Astrocyte of the spinal cord (primary cell): ENCODE results near the gene SRCIN1.
"Not testable (repeated sequence)": the region's sequence is repeated elsewhere in the genome, so short reads cannot be mapped to it uniquely, and the experiment has no call there.

Experiments used
- DNase-seq: peaks from one replicate; pipeline ENCODE4 v3.0.0; 2011; ENCODE audit warnings: low read depth, low spot score
- H3K4me3 ChIP-seq: 2 replicates; pipeline ENCODE4 v1.5.1; 2011; ENCODE audit warnings: low read depth, mild to moderate bottlenecking, low read length, moderate library complexity
- in situ Hi-C: cut with HindIII; loops from 2 replicates; pipeline ENCODE4 v1.10.0; 2017; ENCODE audit warnings: low sequenced_read_pairs
- TF ChIP-seq, protein P1 (sequence below): IDR thresholded peaks from 2 replicates; pipeline ENCODE4 v1.5.1; 2012; ENCODE audit warnings: low read depth, mild to moderate bottlenecking, low read length, inconsistent platforms

The SRCIN1 gene

DNA sequence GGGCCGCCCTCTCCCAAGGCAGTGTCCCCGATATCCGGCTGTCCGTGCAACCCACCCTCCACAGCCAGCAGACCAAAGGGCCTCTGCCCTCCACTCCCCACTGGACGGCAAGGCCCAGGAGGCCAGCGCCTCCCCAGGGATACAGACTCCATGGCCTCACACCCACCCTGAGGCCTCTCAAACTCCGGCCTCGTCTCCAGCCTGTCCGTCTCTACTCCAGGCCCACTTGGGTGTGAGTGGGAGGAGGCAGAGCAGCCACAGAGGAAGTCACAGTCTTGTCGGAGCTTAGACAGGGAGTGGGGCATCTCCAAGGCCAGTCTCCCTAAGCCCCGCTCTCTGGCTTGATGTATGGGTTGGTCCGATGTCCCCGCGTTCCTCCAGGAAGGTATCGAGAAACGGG, 73.3 kb downstream of the SRCIN1 start:
- no peak overlapping the region for H3K4me3 ChIP-seq
- in situ Hi-C loops: no loop called here
- TF ChIP-seq, protein P1, sequence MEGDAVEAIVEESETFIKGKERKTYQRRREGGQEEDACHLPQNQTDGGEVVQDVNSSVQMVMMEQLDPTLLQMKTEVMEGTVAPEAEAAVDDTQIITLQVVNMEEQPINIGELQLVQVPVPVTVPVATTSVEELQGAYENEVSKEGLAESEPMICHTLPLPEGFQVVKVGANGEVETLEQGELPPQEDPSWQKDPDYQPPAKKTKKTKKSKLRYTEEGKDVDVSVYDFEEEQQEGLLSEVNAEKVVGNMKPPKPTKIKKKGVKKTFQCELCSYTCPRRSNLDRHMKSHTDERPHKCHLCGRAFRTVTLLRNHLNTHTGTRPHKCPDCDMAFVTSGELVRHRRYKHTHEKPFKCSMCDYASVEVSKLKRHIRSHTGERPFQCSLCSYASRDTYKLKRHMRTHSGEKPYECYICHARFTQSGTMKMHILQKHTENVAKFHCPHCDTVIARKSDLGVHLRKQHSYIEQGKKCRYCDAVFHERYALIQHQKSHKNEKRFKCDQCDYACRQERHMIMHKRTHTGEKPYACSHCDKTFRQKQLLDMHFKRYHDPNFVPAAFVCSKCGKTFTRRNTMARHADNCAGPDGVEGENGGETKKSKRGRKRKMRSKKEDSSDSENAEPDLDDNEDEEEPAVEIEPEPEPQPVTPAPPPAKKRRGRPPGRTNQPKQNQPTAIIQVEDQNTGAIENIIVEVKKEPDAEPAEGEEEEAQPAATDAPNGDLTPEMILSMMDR: no peak
- DNase-seq: no peak

DNA sequence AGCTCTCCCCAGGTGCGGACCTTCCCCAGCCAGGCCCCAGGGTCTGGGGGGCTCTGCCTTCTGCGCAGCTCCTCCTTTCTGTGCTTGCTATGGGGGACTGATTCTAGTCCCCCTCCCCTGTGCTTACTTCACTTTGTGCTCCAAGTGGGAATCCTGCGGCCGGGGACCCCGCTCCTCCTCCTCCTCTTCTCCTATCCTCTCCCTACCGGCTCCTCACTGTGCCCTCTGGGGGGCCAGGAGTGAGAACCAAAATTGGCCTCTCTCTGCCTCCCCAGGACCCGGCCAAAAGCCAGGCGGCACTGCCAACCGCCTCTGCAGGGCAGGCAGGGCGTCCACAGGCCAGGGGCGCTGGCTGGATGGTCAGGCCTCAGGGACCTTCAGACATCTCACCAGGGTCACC, 74.0 kb downstream of the SRCIN1 start:
- in situ Hi-C loops, DNase-seq, H3K4me3 ChIP-seq: not testable (repeated sequence)

DNA sequence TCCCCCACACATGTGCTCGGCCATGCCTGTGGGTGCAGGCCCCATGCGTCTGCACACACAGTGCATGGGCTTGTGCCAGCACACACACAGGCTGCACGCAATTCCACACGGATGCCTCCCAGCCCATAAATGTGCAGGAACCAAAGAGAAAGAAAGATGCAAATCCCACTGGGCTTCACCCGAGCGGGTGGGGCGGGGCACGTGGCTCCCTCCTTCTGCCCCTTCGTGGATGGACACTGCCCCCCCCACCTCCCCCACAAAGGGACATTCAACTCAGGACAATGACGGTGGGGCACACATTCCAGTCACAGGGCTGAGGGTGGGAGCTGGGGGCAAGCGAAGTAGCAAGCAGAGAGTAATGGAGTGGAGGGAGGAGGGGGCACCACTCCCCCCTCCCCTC, 74.9 kb downstream of the SRCIN1 start:
- in situ Hi-C loops, DNase-seq, H3K4me3 ChIP-seq: not testable (repeated sequence)

DNA sequence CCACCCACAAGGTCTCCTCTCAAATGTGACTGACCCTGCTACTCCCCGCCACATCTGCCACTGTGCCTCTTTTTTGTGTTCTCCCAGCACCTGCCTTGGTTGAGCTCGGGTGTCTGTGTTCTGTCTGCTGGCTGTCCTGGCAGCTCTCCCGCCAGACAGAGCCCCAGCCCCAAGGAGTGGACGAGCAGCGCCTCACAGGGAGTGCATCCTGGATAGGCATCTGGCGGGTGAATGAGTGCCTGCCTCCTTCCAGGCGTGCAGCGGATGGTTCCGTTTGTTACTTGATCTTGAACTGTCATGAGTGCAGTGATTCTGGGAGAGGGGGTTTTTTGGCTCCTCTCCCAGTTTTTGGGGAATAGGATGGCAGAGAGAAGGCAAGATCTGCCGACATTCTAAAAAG, 77.6 kb downstream of the SRCIN1 start:
- H3K4me3 ChIP-seq, DNase-seq, in situ Hi-C loops: not testable (repeated sequence)

DNA sequence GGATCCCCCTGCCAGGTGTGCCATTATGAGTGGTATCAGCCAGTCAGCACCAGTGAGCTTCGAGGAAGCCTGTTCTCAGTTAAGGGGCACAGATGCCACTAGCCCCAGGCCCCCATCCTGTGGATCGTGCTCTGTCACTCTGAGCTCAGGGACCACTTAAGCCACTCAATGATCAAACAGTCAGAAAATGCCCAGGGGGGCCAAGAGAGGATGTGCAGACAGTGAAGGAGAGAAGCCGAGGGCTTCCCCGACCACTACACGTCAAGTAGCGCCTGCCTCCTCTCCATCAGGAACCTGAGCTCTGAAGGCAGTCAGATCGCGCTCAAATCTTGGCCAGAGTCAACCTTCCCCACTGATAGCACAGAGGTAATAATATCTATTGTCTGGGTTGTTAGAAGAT, 79.2 kb downstream of the SRCIN1 start:
- H3K4me3 ChIP-seq, in situ Hi-C loops, DNase-seq: not testable (repeated sequence)

DNA sequence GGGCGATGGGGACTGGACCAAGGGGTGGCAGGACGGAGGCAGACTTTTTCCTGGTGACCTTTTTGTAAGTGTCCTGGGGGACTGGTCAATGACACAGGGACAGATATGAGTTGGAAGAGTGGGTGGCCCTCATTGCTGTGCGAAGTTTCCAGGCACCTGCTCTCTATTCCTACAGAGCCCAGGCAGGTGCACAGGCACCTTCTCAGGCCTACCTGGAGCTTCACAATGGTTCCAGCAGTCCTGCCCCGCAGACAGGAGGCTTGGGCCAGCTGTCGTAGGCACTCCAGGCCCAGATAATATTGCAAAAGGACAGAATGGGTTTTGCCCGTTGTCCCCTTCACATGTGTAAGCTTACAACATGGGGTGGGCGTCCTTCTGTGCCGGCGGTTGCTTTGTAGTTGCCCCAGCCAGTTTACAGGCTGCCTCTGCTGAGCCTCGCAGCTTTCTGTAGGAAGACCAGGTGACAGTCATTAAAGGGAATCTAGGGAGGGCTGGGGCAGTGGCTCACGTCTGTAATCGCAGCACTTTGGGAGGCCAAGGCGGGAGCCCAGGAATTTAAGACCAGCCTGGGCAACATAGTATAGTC, 93.2 kb downstream of the SRCIN1 start:
- H3K4me3 ChIP-seq: no peak overlapping the region
- DNase-seq: no peak
- TF ChIP-seq, protein P1: no peak
- in situ Hi-C loops: no loop called here

DNA sequence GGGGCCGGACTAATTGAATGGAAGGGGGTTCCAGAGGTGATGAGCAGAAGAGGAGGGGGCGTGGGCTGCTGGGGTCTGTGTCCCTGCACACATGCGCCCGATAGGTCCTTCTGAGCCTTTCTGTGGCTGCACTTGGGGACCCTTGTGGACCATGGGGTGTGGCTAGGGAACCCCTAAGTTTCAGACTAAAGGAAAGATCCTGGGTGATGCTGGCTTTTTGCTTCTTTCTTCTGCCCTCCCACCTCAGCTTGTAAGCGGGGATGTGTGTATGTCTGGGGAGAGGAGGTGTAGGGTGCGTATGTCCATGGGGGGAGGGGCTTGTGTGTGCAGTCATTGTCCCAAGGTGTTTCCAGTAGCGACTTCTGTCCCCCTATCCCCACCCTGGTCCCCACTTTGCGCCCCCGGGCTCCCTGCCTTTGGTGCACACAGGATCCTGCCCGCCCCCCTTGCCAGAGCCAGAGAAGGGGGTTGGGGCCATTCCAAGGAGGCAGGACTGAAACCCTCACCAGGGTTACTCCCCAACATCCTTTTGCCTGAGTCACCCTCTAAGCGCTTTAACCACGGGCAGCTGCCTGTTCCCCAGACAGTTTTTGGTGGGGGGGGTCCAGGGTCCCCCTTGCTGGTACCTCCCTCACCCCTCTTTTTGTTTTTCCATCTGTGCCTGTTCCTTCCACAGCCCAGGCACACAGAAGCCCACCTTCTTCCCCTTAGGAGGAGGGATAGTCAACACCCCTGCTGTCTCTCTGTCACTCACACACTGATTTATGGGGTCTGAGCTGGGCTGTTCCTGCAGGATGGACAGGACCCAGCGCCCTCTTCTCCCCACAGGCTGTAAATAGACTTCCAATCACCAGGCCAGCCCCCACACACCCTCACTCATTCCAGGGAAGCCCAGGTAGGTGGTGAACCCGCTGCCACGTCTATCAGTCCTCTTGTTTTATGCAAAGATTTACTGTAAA, 94.3 kb downstream of the SRCIN1 start:
- peak; percentile 48 for DNase-seq
- in situ Hi-C loops: no loop called here
- TF ChIP-seq, protein P1: no peak
- H3K4me3 ChIP-seq: no peak overlapping the region

DNA sequence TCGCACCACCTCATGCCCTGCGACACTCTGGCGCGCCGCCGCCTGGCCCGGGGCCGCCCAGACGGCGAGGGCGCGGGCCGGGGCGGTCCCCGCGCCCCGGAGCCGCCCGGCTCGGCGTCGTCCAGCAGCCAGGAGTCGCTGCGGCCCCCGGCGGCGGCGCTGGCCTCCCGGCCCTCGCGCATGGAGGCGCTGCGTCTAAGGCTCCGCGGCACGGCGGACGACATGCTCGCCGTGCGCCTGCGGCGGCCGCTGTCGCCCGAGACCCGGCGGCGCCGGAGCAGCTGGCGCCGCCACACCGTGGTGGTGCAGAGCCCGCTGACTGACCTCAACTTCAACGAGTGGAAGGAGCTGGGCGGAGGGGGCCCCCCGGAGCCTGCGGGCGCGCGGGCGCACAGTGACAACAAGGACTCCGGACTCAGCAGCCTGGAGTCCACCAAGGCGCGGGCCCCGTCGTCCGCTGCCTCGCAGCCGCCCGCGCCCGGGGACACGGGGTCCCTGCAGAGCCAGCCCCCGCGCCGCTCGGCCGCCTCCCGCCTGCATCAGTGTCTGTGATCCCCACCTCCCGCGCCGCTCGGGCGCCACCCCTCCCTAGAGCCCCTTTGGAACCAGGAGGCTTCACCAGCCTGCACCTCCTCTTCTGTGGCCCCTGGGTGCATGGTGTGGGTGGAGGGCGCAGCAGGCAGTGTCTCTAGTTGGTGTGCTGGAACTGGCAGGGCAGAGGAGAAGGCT, 95.2 kb downstream of the SRCIN1 start:
- no peak overlapping the region for H3K4me3 ChIP-seq

More for the DNA sequence above, 95.2 kb downstream of the SRCIN1 start:
- in situ Hi-C loops: no loop called here
- DNase-seq: peak; percentile 35
- TF ChIP-seq, protein P1: peak; percentile 6
